Right ventricle myocardium inferior (tissue), 1 donor: ENCODE data around the gene CADM2. TPM values are rescaled to one million over a fixed set of nuclear protein-coding genes. Genes with fewer than 3 reads are reported as not detected.
"Not testable (repeated sequence)": the region's sequence is repeated elsewhere in the genome, so short reads cannot be mapped to it uniquely, and the experiment has no call there.

Experiments
- ATAC-seq: fragments of 200-7000 bp; cut with Tn5 transposase; one replicate; pipeline ENCODE4 v1.9.1; 2020; ENCODE audit warnings: mild to moderate bottlenecking, moderate library complexity
- DNase-seq: peaks from one replicate; pipeline ENCODE4 v3.0.0; 2021; ENCODE audit errors: missing footprints
- intact Hi-C: fragments of 100-400 bp; cut with DNase I; formaldehyde crosslinking; loops from one replicate; pipeline ENCODE4 v1.11.0; 2022
- long read RNA-seq: library from polyadenylated mRNA; unstranded; transcript quantifications from one replicate; pipeline ENCODE4 v2.0.0, GENCODE V29; 2021
- total RNA-seq: library from RNA; stranded (reverse); fragmentation: NEBNext Ultra II Directional; extraction: Animal tissue kit (Norgen Biotek cat#: 25700); gene quantifications from one replicate; pipeline ENCODE4 v1.2.1, GENCODE V29; 2021
- donor health status: DM: no; HTN: yes; CAD: no; lungs with severe emphysema.

The CADM2 gene
- 0.76 TPM for total RNA-seq
- long read RNA-seq: 0 reads

GRCh38 chr3:84958495-84959469 lies at the start of gene CADM2:
CADM2 (plus strand) TSS chr3:84958989.
- intact Hi-C loops: no loop called here
- peak; percentile 100 for ATAC-seq
- DNase-seq: peak; percentile 89

- intact Hi-C loops, DNase-seq, ATAC-seq: not testable (repeated sequence)
These were observed 40.2 kb upstream of the CADM2 start for GRCh38 chr3:84918592-84918991.

GRCh38 chr3:84922682-84923081 lies 36.1 kb upstream of the CADM2 start:
- intact Hi-C loops: no loop called here
- no peak for ATAC-seq

GRCh38 chr3:84925571-84925970 lies 33.2 kb upstream of the CADM2 start:
- DNase-seq: no peak
- ATAC-seq: no peak
- intact Hi-C loops: no loop called here

More at GRCh38 chr3:84922682-84923081, 36.1 kb upstream of the CADM2 start:
- no peak for DNase-seq

GRCh38 chr3:84943379-84943778 lies 15.4 kb upstream of the CADM2 start:
- ATAC-seq (no peak), DNase-seq (no peak)
- intact Hi-C loops: no loop called here

GRCh38 chr3:84946240-84946639 lies 12.5 kb upstream of the CADM2 start:
- no peak for DNase-seq
- ATAC-seq: no peak
- intact Hi-C loops: no loop called here

GRCh38 chr3:84959470-84960271 lies 882 bp downstream of the CADM2 start:
- intact Hi-C loops: no loop called here
- no peak for ATAC-seq
- DNase-seq: no peak

- DNase-seq (no peak), ATAC-seq (no peak)
- intact Hi-C loops: no loop called here
These were observed 1.8 kb downstream of the CADM2 start for GRCh38 chr3:84960581-84960980.

- no peak for ATAC-seq
- intact Hi-C loops: no loop called here
- no peak for DNase-seq
These were observed 2.2 kb downstream of the CADM2 start for GRCh38 chr3:84961011-84961410.

GRCh38 chr3:84961521-84962255 lies 2.9 kb downstream of the CADM2 start:
- DNase-seq: no peak
- no peak for ATAC-seq
- intact Hi-C loops: no loop called here

GRCh38 chr3:84962415-84962814 lies 3.6 kb downstream of the CADM2 start:
- ATAC-seq (no peak), DNase-seq (no peak)
- intact Hi-C loops: no loop called here

GRCh38 chr3:84963137-84963536 lies 4.3 kb downstream of the CADM2 start:
- DNase-seq (no peak), ATAC-seq (no peak)
- intact Hi-C loops: no loop called here

GRCh38 chr3:84965141-84965540 lies 6.4 kb downstream of the CADM2 start:
- ATAC-seq (no peak), DNase-seq (no peak)
- intact Hi-C loops: no loop called here

- intact Hi-C loops: no loop called here
- ATAC-seq: no peak
These were observed 9.2 kb downstream of the CADM2 start for GRCh38 chr3:84967767-84968581.

GRCh38 chr3:84968701-84969235 lies 10.0 kb downstream of the CADM2 start:
- ATAC-seq: no peak
- DNase-seq: no peak
- intact Hi-C loops: no loop called here

More at GRCh38 chr3:84967767-84968581, 9.2 kb downstream of the CADM2 start:
- no peak for DNase-seq

GRCh38 chr3:84974347-84974746 lies 15.6 kb downstream of the CADM2 start:
- intact Hi-C loops: no loop called here
- ATAC-seq (no peak), DNase-seq (no peak)

GRCh38 chr3:84977021-84977420 lies 18.2 kb downstream of the CADM2 start:
- DNase-seq (no peak), ATAC-seq (no peak)
- intact Hi-C loops: no loop called here

GRCh38 chr3:84978843-84979242 lies 20.1 kb downstream of the CADM2 start:
- intact Hi-C loops: no loop called here
- DNase-seq: no peak
- ATAC-seq: no peak
